Activated CD8-positive, alpha-beta memory T cell treated with anti-CD3 and anti-CD28 coated beads, Interleukin-2, amount 10 ng/mL, durations not matched to agents 7 days and 5 days (primary cell): ENCODE data around the gene SRSF2. TPM values are rescaled to one million over a fixed set of nuclear protein-coding genes. Genes with fewer than 3 reads are reported as not detected.
"Not testable (repeated sequence)": the region's sequence is repeated elsewhere in the genome, so short reads cannot be mapped to it uniquely, and the experiment has no call there.

Experiments used
- ATAC-seq: fragments of 150-1000 bp; cut with Tn5 transposase; one replicate; pipeline ENCODE4 v1.10.0; 2021; ENCODE audit warnings: moderate library complexity
- CTCF ChIA-PET: fragments of 350-600 bp; sonication (Branson Sonifier 250); formaldehyde crosslinking; loops from one replicate; lab custom pipeline; 2021; ENCODE audit warnings: antibody characterized with exemption; lab: Charles Lee
- DNase-seq: peaks from one replicate; pipeline ENCODE4 v3.0.0-alpha.2; 2020
- H3K27ac Mint-ChIP-seq: one replicate; pipeline ENCODE4 v1.8.0; 2021; ENCODE audit warnings: mild to moderate bottlenecking, mixed read lengths
- H3K27me3 Mint-ChIP-seq: one replicate; pipeline ENCODE4 v1.8.0; 2021; ENCODE audit warnings: mixed read lengths
- H3K36me3 Mint-ChIP-seq: one replicate; pipeline ENCODE4 v1.8.0; 2021; ENCODE audit warnings: mild to moderate bottlenecking, mixed read lengths
- H3K4me1 Mint-ChIP-seq: one replicate; pipeline ENCODE4 v1.8.0; 2021; ENCODE audit warnings: mixed read lengths
- H3K4me3 Mint-ChIP-seq: one replicate; pipeline ENCODE4 v1.8.0; 2021; ENCODE audit warnings: mild to moderate bottlenecking, moderate library complexity, mixed read lengths
- H3K9me3 Mint-ChIP-seq: one replicate; pipeline ENCODE4 v1.8.0; 2022; ENCODE audit warnings: low read depth, mixed read lengths
- total RNA-seq, 2 experiments: library from RNA; stranded (reverse); gene quantifications; one replicate each; pipeline ENCODE4 v1.2.3, GENCODE V29; 2021

The SRSF2 gene
- total RNA-seq, 2 experiments from 2014 or later = 443 to 471 TPM

DNA sequence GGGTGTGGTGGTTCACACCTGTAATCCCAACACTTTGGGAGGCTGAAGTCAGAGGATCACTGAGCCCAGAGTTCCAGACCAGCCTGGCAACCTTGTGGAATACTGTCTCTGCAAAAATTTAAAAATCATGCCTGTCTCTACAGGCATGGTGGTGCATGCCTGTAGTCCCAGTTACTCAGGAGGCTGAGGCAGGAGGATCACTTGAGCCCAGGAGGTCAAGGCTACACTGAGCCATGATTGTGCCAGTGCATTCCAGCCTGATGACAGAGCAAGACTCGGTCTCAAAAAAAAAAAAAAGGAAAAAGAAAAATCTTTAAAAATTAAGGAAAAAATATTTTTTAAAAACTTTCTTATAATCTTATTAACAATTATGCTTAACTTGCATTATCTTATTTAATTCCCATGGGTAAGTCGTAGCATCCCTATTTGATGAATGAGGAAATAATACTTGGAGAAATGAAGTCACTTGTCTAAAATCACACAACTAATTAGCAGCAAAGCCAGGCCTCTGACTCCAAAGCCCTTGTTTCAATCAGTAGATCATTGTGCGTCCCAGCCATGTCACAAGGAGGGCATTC lies 14.4 kb upstream of the SRSF2 start:
- peak overlapping the region; percentile 97 for H3K27ac Mint-ChIP-seq

DNA sequence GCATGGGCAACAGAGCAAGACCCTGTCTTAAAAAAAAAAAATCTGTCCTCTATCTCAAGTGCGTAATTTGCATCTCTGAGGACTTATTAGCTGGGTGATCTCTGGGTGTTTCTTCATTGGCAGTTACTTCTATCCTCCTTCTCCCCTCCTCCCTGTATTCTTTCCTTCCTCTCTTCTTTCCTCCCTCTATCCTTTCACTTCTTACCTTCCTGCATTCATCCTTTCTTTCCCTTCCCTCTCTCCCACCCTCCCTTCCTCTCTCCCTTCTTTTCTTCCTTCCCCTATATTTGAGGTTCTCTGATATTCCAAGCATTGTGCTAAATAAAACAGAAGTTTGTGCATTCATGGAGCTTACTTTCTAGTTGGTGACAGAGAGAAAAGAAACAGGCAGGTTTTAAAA lies 11.5 kb upstream of the SRSF2 start:
- no peak overlapping the region for H3K4me3 Mint-ChIP-seq
- peaks cover 26% of the 10 kb centered on the region for H3K4me1 Mint-ChIP-seq
- H3K36me3 Mint-ChIP-seq = peaks cover 40% of the 10 kb centered on the region
- H3K27me3 Mint-ChIP-seq = no peaks in the 10 kb centered on the region
- no peak for DNase-seq
- H3K27ac Mint-ChIP-seq = no peak overlapping the region
- ATAC-seq = no peak
- CTCF ChIA-PET = interaction anchor here (2.5 kb wide), 1 partner anchor 10 kb away, joined by 6 read pairs; the partner anchor contains the start of gene MFSD11
- no peaks in the 10 kb centered on the region for H3K9me3 Mint-ChIP-seq

More for the DNA sequence above, 14.4 kb upstream of the SRSF2 start:
- peaks cover 21% of the 10 kb centered on the region for H3K36me3 Mint-ChIP-seq
- no peak overlapping the region for H3K4me3 Mint-ChIP-seq
- peaks cover 22% of the 10 kb centered on the region for H3K4me1 Mint-ChIP-seq
- H3K9me3 Mint-ChIP-seq = no peaks in the 10 kb centered on the region
- CTCF ChIA-PET = interaction anchor here (1.6 to 2.5 kb wide), 3 partner anchors 13 to 305 kb away, joined by 3 to 9 read pairs (median 6); partner anchors contain the start of gene MFSD11
- DNase-seq = no peak
- H3K27me3 Mint-ChIP-seq = no peaks in the 10 kb centered on the region
- peak; percentile 17 for ATAC-seq

DNA sequence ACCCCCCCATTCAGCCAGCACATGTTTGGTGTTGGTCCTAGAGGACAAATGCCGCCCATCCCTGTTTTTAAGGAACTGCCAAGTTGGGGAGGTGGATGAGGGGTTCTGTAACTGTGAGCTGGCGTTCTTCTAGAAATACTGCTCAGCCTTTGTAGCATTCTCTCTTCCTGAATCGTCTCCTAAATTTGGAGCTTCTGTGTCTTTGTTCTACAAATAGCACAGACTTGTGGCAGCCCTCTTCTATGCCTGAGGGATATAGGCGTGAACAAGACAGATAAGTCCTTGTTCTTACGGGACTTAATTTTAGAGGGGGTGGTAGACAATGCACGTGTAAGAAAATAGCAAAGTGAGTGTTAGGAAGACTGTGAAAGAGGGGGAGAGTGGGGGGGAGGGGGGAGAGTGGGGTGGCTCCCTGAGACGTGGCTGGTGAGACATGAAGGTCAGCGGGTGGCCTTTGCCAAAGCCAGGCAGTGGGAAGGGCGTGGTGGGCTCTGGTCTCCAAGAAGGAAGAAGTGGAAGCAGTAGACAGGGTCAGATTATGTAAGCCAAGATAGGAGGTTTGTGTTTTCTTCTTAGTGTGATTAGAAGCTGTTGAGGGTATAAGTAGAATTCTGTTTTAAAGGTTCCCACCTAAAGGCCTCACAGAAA lies 10.7 kb upstream of the SRSF2 start:
- no peak overlapping the region for H3K27ac Mint-ChIP-seq
- peaks cover 23% of the 10 kb centered on the region for H3K4me1 Mint-ChIP-seq
- no peak for DNase-seq
- no peak for ATAC-seq
- no peak overlapping the region for H3K4me3 Mint-ChIP-seq
- H3K9me3 Mint-ChIP-seq = no peaks in the 10 kb centered on the region
- CTCF ChIA-PET = interaction anchor here (0.7 kb wide), 1 partner anchor 11 kb away, joined by 4 read pairs; no protein-coding TSS in a partner anchor
- no peaks in the 10 kb centered on the region for H3K27me3 Mint-ChIP-seq
- H3K36me3 Mint-ChIP-seq = peaks cover 39% of the 10 kb centered on the region

DNA sequence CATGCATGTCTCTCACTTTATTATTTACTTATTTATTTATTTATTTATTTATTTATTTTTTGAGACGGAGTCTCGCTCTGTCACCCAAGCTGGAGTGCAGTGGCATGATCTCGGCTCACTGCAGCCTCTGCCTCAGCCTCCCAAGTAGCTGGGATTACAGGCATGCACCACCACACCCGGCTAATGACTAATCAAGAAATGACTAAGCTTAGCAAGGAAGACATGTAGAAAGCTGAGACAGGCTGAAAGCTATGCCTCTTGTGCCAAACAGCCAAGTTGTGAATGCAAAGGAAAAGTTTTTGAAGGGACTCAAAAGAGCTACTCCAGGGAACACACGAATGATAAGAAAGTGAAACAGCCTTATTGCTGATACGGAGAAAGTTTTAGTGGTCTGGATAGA lies 8.7 kb upstream of the SRSF2 start:
- ATAC-seq, H3K27me3 Mint-ChIP-seq, DNase-seq, CTCF ChIA-PET, H3K9me3 Mint-ChIP-seq, H3K4me3 Mint-ChIP-seq: not testable (repeated sequence)
- Mint-ChIP-seq H3K36me3 (peaks cover 45% of the 10 kb centered on the region), H3K4me1 (peaks cover 14% of the 10 kb centered on the region), H3K27ac (peak overlapping the region; percentile 6)

DNA sequence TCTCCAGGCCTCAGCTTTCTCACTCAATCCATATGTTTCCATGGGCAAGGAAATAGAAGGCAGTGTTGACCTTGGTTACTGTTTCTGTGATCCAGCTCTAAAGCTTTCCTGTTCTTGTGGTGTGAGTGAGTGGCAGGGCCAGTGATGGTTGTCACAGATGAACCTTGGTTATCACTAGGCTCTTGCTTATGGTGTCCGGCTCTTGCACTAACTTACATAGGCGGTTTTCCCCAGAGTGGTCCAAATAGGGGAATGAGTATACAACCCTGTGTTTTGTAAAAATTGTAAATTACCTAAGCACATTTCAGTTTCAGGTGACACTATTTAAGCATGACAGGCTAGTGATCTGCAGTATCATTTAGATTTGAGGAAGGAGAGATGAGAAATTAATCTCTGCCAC lies 7.6 kb upstream of the SRSF2 start:
- Mint-ChIP-seq H3K4me3 (no peak overlapping the region), H3K9me3 (no peaks in the 10 kb centered on the region), H3K36me3 (peaks cover 44% of the 10 kb centered on the region), H3K27ac (no peak overlapping the region), H3K4me1 (peaks cover 14% of the 10 kb centered on the region), H3K27me3 (no peaks in the 10 kb centered on the region)
- DNase-seq = no peak
- CTCF ChIA-PET = no interaction called here
- ATAC-seq = no peak

DNA sequence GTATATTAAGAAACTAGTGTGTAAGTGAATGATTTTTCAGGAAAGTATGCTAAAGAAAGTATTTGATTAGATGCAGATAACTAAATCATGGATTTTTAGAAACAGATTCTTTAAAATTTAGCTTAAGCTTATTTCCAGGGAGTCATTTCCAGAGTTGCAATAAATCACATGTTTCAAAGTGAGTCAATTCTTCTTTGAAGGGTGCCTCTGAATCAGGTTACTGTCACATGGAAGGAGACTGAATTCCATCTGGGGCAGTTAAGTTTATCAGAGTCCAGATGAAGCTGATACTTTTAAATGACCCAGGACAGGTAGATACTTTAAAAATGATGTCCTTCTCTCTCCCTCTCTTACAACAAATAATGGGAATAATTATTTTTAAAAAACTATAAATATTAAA lies 5.8 kb upstream of the SRSF2 start:
- CTCF ChIA-PET = interaction anchor here (1.1 kb wide), 1 partner anchor 314 kb away, joined by 3 read pairs; no protein-coding TSS in a partner anchor
- Mint-ChIP-seq H3K36me3 (peaks cover 42% of the 10 kb centered on the region), H3K4me1 (peaks cover 29% of the 10 kb centered on the region), H3K27ac (no peak overlapping the region), H3K27me3 (no peaks in the 10 kb centered on the region), H3K9me3 (no peaks in the 10 kb centered on the region), H3K4me3 (no peak overlapping the region)
- ATAC-seq (no peak), DNase-seq (no peak)

DNA sequence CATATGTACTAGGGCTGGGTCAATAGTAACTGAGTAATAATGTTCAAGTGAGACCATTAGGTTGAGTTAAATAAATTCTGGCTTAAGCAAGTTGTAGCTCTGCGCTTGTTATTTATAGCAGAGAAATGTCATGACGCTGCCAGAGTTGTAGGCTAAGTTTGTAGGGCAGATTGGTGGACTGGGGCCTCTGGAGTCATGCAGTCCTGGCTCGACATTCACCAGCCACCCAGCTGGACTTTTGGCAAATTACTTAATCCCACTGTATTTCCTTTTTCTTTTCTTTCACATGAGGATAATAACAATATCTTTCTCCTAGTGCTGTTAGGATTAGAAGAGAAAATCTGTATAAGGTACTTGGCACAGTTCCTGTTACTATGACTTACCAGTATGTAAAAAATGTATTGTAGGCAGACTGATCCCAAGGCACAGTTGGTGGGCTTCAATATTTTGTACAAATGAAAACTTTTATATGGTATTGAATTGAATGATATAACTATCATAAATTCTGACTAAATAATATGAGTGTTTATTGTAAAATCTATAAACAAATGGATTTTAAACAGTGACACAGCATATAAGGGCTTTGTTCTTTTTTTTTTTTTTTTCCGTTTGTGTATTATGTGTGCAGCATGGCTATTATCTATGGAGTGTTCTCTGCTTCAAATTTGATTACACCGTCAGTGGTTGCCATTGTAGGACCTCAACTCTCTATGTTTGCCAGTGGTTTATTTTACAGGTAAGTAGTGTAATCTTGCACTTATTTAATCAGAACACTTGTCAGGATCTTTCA lies 3.4 kb upstream of the SRSF2 start:
- no peak for ATAC-seq
- CTCF ChIA-PET = interaction anchor here (0.5 to 1.8 kb wide), 2 partner anchors 24 to 39 kb away, joined by 3 to 5 read pairs; no protein-coding TSS in a partner anchor
- DNase-seq = no peak
- no peaks in the 10 kb centered on the region for H3K9me3 Mint-ChIP-seq
- H3K36me3 Mint-ChIP-seq = peaks cover 41% of the 10 kb centered on the region
- H3K27me3 Mint-ChIP-seq = no peaks in the 10 kb centered on the region
- no peak overlapping the region for H3K4me3 Mint-ChIP-seq
- H3K4me1 Mint-ChIP-seq = peaks cover 25% of the 10 kb centered on the region
- H3K27ac Mint-ChIP-seq = no peak overlapping the region

DNA sequence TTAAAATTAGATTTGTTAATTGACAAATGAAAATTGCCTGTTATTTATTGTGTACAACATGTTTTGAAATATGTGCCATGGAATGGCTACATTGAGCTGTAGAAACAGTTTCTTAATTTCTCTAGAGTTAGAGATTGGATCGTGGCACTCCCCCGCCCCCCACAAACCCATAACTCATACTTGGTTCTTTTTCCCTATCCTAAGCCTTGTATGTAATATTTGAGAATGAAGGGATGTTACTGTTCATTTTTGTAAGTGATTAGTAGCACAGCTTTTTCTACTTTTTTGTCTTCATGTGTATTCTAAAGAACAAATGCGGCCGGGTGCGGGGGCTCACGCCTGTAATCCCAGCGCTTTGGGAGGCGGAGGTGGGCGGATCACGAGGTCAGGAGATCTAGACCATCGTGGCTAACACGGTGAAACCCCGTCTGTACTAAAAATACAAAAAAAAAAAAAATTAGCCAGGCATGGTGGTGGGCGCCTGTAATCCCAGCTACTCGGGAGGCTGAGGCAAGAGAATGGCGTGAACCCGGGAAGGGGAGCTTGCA lies 2.5 kb upstream of the SRSF2 start:
- ATAC-seq, H3K27ac Mint-ChIP-seq, H3K27me3 Mint-ChIP-seq, H3K4me3 Mint-ChIP-seq, H3K9me3 Mint-ChIP-seq, DNase-seq: not testable (repeated sequence)
- peaks cover 42% of the 10 kb centered on the region for H3K36me3 Mint-ChIP-seq
- CTCF ChIA-PET = interaction anchor here (1.7 to 1.8 kb wide), 2 partner anchors 13 to 23 kb away, joined by 5 to 9 read pairs; no protein-coding TSS in a partner anchor
- peaks cover 24% of the 10 kb centered on the region for H3K4me1 Mint-ChIP-seq

DNA sequence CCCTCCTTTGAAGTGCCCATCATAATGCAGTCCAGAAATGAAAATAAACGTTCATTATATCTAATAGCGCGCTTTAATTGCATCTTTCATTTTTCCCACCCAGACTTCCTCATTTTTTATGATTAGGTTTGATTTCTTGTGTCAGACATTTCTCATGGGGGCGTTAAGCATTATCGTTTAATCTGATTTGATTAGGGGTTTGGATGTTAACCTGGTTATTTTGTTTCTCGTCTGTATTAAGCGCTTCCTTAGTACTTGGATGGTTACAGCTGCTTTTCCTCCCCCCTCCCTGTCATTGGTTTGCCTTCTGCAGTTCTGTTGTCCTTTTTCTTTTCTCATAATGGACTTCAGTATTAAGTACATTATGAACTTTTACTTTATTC lies 1.3 kb upstream of the SRSF2 start:
- ATAC-seq (no peak), DNase-seq (no peak)
- peak overlapping the region; percentile 92 for H3K4me3 Mint-ChIP-seq
- H3K9me3 Mint-ChIP-seq = no peaks in the 10 kb centered on the region
- peaks cover 34% of the 10 kb centered on the region for H3K4me1 Mint-ChIP-seq
- CTCF ChIA-PET = interaction anchor here (1.4 to 4.7 kb wide), 7 partner anchors 11 to 34 kb away, joined by 3 to 28 read pairs (median 6); partner anchors contain the start of genes JMJD6 and METTL23
- H3K27ac Mint-ChIP-seq = peak overlapping the region; percentile 100
- no peaks in the 10 kb centered on the region for H3K27me3 Mint-ChIP-seq
- peaks cover 47% of the 10 kb centered on the region for H3K36me3 Mint-ChIP-seq

DNA sequence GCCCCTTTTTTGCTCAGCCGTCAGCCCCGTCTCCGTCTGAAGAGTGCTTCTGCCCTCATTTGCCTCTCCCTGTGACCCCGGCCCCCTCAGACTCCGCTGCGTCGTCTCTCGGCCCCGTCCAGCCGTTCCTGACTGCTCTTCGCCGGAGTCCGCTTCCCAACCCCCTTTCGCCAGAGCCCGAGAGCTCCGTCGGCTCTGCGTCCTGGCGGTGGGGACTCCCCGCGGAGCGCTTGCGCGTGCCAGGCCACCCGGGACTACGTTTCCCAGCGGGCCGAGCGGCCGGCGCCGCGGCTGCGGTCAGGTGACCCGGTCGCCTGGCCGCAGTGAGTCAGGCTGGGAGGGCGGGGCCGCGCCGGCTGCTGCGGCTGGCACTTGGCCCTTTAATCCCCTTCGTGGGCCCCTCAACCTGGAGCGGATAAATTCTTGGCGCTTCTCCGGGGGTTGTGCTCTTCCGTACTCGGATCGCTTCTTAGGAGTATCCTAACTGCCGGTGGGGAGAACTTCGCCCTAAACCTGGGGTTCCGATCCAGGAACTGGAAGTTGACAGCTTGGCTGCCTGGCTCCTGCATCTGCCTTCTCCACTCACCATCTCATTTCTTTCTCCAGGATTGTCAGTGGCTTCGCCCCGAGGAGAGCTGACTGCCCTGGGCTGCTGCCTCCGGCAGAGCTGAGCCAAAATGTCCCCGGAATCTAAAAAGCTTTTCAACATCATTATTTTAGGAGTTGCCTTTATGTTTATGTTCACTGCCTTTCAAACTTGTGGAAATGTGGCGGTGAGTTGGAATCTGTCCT lies 741 bp upstream of the SRSF2 start, which contains the start of gene MFSD11:
Gene MFSD11, plus strand, starts transcription at position 444 of the 792 bp plus-strand sequence. Its CDS starts 234 bp downstream, at position 678.
- peak; percentile 54 for ATAC-seq
- H3K9me3 Mint-ChIP-seq = no peaks in the 10 kb centered on the region
- H3K4me3 Mint-ChIP-seq = peak within 1 kb of the TSS; percentile 92
- H3K27ac Mint-ChIP-seq = peak within 1 kb of the TSS; percentile 100
- peaks cover 51% of the 10 kb centered on the region for H3K36me3 Mint-ChIP-seq
- peaks cover 39% of the 10 kb centered on the region for H3K4me1 Mint-ChIP-seq
- DNase-seq = peak; percentile 94
- CTCF ChIA-PET = interaction anchor here (1.0 to 4.7 kb wide), 7 partner anchors 10 to 42 kb away, joined by 3 to 28 read pairs (median 6); partner anchors contain the start of genes JMJD6 and METTL23
- H3K27me3 Mint-ChIP-seq = no peaks in the 10 kb centered on the region

DNA sequence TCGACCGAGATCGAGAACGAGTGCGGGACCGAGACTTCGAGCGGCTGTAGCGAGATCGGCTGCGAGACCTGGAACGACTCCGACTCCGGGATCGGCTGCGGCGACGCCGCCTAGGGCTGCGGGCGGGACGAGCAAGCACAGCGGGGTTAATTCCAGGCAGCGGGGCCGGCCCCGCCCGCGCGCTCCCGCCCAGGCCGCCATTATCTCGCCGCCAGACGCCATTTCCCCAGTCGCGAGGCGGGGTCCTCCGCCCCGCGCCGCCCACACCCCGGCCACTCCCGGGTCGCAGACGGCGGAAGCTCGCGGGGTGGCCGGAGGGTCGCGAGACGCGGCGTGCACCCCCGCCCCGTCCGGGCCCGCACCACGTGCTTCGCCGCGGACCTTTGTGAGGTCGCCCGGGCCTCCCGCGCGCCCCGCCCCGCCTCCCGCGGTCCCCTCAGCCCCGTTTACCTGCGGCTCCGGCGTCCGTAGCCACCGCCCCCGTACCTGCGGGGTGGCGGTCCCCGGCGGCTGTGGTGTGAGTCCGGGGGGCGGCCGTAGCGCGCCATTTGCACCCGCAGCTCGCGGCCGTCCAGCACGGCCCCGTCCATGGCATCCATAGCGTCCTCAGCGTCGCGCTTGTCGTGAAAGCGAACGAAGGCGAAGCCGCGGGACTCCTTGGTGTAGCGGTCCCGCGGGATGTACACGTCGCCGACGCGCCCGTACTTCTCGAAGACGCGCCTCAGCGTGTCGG lies 616 bp downstream of the SRSF2 start:
- no peaks in the 10 kb centered on the region for H3K27me3 Mint-ChIP-seq
- peaks cover 52% of the 10 kb centered on the region for H3K36me3 Mint-ChIP-seq
- peaks cover 47% of the 10 kb centered on the region for H3K4me1 Mint-ChIP-seq
- H3K4me3 Mint-ChIP-seq = peak overlapping the region; percentile 92
- CTCF ChIA-PET = interaction anchor here (1.8 to 5.7 kb wide), 3 partner anchors 9 to 178 kb away, joined by 3 to 47 read pairs (median 28); partner anchors contain the start of genes JMJD6 and METTL23
- H3K9me3 Mint-ChIP-seq = no peaks in the 10 kb centered on the region
- H3K27ac Mint-ChIP-seq = peak overlapping the region; percentile 100
- ATAC-seq (peak; percentile 6), DNase-seq (peak; percentile 79)
